LNCAP (cell line): ENCODE data around the gene RAB40B.

ENCODE experiments used
- TF ChIP-seq, protein P1 (sequence below): fragments of 450-650 bp; IDR thresholded peaks from 2 replicates; pipeline ENCODE4 v1.5.1; 2017; ENCODE audit warnings: mild to moderate bottlenecking

The RAB40B gene

DNA sequence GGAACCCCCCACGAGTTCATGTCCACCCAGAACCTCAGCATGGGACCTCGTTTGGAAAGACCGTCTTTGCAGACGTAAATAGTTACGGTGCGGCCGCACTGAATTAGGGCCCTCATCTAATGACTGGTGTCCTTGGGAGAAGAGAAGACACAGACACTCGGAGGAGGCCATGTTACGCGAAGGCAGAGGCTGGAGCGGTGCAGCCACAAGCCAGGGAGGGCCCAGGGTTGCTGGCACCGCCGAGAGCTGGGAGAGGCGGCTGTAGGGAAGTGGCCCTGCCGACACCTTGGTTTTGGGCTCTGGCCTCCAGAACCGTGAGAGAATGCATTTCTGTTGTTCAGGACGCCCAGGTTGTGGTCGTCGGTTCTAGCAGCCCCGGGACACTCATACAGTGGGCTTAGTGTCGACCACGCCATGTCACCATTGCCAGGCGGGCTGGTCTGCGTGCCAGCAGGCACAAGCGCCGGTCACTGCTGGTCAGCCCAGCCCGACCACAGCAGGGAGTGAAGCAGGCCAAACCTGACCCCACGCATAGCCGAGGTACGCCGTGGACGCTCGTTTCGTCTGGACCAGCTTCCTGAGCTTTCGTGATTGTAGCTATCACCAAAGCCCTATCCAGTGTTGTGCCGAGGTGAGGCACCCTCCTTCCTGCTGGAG, 39.6 kb downstream of the RAB40B start:
- TF ChIP-seq, protein P1, sequence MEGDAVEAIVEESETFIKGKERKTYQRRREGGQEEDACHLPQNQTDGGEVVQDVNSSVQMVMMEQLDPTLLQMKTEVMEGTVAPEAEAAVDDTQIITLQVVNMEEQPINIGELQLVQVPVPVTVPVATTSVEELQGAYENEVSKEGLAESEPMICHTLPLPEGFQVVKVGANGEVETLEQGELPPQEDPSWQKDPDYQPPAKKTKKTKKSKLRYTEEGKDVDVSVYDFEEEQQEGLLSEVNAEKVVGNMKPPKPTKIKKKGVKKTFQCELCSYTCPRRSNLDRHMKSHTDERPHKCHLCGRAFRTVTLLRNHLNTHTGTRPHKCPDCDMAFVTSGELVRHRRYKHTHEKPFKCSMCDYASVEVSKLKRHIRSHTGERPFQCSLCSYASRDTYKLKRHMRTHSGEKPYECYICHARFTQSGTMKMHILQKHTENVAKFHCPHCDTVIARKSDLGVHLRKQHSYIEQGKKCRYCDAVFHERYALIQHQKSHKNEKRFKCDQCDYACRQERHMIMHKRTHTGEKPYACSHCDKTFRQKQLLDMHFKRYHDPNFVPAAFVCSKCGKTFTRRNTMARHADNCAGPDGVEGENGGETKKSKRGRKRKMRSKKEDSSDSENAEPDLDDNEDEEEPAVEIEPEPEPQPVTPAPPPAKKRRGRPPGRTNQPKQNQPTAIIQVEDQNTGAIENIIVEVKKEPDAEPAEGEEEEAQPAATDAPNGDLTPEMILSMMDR: no peak

DNA sequence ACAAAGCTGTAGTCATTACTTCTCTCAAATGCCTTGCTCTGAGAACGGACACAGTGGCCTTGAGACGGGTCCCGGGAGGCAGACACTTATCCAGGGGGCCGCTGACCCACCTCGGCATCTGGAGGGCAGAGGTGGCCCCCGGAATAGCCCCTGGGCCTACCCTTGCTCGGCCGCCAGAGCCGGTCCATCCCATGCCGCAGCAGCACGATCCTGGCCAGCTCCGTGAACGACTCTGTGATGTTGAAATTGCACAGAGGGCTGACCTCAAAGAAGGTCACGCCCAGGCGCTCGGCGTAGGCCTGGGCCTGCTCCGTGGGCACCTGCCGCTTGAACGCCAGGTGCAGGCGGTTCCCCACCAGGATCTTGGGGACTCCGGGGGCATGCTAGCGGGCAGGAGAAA, 40.2 kb downstream of the RAB40B start:
- TF ChIP-seq, protein P1: no peak

DNA sequence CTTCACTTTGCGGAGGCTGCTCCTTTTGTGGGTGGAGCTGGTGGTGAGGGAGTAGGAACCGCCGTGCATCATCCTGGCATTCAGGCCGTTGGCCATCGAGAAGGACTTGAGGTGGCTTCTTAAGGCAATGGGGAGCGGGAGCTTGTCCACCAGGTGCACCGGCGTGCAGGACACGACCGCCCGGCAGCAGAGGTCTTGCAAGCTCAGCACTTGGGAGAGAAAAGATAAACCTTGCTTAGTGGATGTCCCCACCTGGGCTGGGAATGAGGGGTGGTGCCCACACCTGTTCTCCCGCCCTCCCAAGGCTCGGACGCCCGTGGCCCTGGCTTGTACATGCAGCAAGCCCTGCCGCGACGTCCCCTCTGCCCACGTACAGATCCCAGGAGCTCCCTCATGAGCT, 40.6 kb downstream of the RAB40B start:
- TF ChIP-seq, protein P1: no peak

DNA sequence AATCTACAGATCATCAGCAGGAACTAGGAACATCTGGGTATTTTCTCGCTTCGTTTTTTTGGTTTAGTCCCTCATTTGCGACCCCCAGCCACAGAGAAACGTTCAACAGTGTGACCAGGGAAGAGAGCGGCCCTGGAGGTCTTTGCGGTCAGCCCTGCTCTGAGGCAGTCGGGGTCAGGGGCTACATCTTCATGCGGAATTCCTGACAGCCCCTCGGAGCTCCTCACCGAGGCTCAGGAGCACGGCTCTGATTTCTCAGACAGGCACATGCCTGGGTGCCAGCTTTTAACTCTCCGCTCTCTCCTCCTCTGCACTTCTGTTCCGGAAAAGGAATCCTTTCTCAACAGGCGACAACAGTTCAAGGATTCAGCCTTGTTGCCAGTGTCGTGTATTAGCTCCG, 42.2 kb downstream of the RAB40B start:
- TF ChIP-seq, protein P1: no peak

DNA sequence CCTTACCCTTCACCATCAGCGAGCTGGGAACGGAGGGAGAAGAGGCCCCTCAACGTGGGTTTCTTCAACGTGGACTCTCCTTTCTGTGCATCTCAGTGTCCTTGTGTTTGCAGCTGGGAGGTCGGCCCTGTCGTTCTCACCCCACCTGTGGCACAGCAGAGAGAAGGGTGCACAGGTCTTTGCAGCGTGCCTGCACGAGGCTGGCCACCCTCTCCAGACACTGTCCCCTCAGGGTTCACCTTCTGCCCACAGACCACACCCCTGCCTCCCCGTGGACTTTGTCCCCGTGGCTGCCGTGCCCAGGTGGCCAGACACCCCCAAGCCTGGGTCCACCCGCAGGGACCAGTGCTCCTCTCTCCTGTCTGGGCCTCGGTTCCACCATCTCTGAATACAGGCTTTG, 43.0 kb downstream of the RAB40B start:
- TF ChIP-seq, protein P1: no peak

DNA sequence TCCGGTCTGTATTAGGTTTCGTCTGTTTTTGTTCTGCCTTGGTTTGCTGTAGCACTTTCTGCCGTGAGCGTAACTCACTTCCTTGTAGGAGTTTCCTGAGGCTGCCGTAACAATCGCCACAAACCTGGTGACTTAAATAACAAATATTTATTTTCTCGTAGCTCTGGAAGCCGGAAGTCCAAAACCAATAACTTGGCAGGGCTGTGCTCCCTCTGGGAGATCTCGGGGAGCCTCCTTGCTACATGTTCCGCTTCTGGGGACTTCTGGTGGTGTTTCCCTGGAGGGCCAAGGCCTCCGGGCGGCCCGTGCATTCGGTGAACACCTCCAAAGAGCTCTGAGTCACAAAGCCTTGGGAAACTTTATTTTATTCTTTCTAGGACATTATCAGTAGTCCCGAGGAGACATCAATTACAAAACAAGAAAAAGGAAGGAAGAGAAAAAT, 43.4 kb downstream of the RAB40B start:
- TF ChIP-seq, protein P1: no peak

DNA sequence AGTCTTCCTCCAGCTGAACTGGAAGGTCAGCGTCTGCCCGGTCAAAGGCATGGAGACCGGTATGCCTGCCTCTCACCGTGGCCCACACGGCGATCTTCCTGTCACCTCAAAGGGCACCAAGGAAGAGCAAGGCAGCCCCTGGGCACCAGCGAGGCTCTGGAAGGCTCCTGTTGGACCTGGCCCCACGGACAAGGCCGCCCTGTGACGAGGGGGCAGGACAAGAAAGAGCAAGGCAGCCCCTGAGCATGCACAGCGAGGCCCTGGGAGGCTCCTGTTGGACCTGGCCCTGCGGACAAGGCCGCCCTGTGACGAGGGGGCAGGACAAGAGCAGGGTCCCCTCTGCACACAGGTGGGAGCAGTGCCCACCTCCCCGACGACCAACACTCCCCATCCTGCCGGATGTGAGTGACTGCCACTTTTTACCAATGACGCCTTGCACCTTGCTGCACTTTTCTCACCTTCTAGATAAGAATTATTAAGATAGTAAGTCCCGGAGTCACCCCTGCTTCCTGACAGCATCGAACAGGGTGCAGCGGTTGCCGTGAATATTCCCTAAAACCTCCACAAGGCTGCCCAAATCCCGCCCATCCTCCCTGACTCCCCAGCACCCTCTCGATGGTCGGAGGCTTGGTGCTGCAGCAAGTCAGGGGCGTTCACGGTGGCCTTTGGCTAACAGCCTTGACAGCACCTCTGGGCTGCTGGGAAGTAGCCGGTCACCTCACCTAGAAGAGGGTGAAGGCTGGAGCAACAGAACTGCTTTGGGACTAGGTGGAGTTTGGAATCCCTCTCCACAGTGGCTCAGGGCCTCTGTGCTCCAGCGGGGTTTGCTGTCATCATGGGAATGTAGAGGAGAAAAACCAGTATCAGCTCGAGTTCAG, 44.6 kb downstream of the RAB40B start:
- TF ChIP-seq, protein P1: no peak
